Activated CD4-positive, CD25-positive, alpha-beta regulatory T cell (primary cell): Measurements from ENCODE around the gene AHNAK2.

Experiments used
- DNase-seq, 4 experiments: peaks; one replicate each; lab custom pipeline; 2025; lab: John Stamatoyannopoulos, UW

AHNAK2 gene

GRCh38 chr14:105012171-105012985, 34.2 kb upstream of the AHNAK2 start:
- no peak for DNase-seq

DNA sequence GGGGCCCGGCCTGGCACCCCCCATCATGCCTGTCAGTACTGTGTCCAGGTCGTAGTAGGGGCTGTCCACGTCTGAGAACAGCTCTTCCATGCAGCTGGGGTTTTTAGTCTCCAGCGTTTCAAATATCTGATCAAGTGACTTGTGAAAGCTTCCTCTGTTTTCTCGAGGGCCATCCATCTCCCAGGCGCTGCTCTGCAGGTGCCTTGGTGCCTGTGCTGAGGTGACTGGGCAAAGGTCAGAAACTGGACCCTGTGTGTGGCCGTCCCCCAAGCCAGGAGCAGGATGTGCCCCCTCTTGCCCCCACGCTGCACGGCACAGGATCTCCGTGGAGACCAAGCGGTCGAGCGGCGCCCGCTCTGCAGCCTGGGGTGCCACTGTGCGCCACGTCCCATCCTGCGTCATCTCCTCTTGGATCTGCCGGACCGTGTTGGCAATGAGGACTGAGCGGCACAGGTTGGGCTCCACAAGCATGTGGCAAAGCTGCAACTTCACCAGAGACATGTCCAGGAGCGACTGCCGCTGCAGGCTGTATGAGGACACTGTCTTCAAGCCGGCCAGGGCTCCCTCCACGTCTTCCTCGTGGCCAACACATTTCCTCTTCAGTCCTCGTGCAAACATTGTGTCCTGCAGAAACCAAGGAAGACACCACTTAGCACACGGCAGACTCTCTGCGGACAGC, 33.3 kb upstream of the AHNAK2 start:
- no peak for DNase-seq

DNA sequence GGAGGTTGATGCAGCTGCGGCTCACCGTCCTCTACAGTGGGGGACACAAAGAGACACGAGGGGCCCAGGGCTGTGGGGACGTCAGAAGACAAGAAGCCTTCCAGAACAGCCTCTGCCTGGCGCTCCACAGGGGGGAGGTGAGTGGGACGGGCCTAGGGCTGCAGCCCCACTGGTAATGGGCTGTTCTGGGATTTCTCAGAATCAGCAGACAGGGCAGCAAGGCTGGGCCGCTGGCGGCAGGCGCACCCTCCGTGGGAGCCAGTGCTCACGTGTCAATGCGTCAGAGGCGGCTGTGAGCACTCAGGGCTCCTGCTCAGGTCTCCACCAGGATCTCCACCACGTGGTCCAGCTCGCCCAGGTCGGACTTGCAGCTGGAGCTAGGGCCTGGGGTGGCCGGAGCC, 32.7 kb upstream of the AHNAK2 start:
- no peak for DNase-seq

GRCh38 chr14:105010106-105010505, 31.9 kb upstream of the AHNAK2 start:
- no peak for DNase-seq

DNA sequence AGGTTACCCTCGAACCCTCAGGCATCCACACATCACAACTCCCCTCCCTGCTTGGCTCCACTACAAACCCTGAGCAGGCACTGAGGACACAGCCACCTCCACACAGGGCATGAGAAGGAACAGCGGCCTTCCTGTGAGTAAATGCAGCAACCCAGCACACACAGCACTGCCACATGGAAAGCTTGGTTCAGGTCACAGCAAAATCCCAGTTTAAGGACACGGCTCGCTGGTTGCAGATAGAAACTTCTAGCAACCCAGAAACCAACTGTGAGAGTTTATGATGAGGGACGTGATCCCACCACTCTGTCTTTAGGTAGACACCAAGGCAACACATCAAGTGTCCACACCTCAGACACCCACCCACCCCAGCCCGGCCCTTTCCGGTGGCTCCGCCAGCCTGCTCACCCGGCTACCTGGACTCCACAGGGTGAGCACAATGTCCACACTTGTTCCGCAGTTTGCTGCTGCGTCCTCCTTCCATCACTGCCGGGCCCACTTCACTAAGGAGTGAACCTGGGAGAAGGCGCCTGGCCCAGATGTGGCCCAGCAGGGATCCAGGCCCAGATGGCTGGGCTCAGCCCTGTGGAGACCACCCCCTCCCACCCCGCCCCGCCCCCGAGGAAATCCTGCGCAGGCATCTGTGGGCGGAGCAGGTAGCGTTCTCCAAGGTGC, 29.6 kb upstream of the AHNAK2 start:
- no peak for DNase-seq

DNA sequence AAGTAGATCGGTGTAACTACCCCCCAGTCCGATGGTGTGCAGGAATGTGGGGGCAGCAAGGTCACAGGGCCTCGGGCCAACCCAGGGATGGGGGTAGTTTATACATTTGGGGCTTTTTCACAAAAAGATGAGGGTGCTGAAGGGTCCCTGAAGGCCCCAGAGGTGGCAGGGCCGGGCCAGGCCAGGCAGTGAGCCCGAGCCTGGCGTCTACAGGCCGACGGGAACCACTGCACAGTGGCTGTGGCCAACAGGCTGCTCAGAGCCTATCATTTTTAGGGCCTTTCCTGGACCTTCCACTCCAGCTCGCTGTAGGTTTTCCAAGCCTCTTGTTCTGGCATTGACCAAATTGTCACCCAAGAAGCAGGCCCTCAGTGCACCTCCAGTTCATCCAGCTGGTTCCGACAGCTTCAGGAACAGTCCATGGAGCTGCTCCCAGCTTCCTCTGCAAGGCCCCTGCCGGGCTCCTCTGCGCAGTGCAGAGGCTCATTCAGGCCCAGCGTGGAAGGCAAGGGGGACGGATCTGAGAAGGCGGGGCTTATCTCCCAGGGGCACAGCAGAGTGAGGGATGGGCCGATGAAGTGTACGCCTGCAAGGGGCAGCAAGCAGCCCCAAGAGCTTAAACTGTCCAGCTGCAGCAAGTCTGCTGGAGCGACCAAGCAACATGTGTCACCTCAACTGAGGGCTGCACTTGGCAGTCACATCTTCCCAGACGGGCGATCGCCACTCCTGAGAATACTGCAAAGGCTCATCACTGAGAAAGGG, 28.8 kb upstream of the AHNAK2 start:
- DNase-seq, result no peak

- no peak for DNase-seq
These were observed 28.0 kb upstream of the AHNAK2 start for GRCh38 chr14:105005929-105006830.

DNA sequence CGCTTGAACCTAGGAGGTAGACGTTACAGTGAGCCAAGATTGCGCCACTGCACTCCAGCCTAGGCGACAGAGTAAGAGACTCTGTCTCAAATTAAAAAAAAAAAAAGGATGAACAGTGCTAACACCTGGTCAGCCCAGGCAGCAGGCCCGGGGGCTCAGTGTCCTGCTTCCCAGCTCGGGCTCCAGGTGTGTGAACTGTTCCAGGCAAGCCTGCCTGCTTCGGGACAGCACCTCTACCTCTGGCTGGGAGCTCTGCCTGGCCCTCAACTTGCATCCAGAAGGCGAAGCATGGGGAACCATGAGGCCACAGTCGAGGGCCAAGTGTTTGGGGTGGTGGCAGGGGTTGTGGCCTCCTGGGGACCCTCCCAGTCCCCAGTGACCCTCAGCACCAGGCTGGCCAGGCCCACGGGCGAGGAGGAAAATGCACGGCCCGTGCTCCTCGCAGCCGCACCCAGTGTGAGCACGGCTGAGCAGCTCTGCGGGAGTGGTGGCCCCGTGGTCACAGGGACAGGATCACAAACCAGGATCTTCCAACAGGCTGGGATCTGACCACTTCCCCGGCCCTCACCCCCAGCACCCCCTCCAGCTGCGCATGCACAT, 27.3 kb upstream of the AHNAK2 start:
- no peak for DNase-seq

- DNase-seq, result no peak
These were observed 21.2 kb upstream of the AHNAK2 start for GRCh38 chr14:104999361-104999760.

DNA sequence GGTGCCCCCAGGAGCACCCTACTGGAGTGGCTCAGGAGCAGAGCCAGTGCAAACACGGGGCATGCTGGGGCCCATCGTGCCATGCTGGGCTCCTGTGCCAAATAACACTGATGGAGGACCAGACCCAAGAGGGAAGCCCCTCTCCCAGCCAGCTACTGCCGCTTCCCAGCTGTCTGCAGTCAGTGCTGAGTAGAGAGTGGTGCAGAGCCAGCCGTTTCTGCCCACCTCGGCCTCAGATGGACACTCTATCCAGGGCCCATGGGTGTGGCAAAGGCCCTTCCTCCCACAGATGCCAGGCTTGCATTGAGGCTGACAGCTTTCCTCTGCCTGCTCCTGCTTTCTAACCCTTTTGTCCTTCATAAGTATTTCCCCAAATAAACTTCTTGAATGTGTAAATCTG, 20.6 kb upstream of the AHNAK2 start:
- no peak for DNase-seq

DNA sequence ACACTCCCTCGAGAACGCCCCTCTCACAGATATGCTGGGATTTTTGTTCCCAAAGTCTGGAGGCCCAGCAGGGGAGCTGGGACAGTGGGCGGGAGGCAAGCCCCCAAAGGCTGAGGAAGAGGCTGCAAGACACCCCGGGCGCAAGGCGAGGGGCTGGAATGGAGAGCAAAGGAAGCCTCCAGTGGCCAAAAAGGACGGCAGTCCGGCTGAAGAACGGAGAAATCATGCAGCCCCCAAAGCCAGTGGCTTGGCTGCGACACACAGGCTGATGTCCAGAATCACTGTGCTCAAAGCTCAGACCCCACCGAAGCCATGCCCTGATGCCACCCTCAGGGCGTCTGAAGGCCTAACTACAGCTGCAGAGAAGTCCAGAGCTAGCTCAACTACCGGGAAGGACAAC, 18.3 kb upstream of the AHNAK2 start:
- DNase-seq, result no peak

DNA sequence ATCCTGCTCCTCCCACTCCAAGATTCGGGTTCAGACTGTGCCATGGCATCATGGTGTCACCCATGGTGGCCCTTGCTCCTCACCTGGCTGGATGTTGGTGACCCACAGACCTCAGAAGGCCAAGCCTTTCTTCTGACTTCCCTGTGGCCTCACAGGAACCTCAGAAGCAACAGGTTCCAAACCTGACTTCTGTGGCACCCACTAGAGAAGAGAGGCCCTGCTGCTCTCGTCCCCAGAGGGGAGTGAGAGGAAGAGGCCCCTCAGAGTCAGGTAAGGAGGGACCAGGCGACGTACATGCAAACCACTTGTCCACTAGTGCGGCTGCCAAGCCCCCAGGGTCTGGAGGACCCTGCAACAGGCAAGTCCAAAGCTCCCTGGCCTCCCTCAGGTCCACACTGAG, 17.9 kb upstream of the AHNAK2 start:
- DNase-seq, result no peak

GRCh38 chr14:104994978-104995377, 16.8 kb upstream of the AHNAK2 start:
- DNase-seq, result no peak

- DNase-seq, result no peak
These were observed 15.8 kb upstream of the AHNAK2 start for GRCh38 chr14:104993808-104994591.

DNA sequence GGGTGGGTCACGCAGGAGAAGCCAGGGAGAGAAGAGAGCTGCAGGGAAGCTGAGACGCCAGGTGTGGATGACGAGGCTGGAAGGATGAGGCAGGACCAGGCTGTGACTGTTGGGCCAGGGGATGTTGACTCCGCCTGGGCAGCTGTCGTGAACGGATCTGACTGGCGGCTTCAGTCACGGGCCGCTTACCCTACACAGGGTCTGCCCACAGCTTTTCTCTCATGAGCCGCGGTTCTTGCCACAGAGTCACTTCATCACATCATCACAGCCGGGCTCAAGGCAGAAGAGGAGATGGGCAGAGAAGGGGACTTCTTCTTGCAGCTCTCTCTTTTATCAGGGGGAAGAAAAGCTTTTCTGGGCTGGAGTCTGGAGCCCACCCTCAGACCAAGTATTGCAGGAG, 15.1 kb upstream of the AHNAK2 start:
- no peak for DNase-seq

GRCh38 chr14:104992501-104992900, 14.3 kb upstream of the AHNAK2 start:
- no peak for DNase-seq

DNA sequence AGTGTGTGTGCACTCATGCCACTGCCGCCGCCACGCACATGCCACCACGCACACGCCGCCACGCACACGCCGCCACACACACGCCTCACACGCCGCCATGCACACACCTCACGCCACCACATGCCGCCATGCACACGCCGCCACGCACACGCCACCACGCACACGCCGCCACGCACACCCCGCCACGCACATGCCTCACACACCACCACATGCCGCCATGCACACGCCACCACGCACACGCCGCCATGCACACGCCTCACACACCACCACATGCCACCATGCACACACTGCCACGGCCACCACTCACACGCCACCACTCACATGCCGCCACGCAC, 13.7 kb upstream of the AHNAK2 start:
- no peak for DNase-seq

DNA sequence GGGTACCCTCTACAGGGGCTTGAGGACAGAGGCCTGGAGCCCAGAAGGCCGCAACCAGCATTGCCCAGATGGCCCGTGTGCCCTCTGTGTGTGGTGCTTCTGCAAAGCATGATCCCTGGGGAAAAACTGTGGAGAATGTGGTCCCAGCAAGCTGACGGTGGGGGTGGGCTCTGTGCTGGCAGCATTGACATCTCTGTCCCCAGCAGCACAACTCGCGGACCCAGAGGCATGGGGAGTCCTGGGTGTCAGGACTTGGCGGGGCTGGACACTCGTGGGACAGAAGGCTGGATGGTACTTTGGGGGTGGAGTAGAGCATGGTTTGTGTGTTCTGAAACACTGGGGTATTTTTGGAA, 11.8 kb upstream of the AHNAK2 start:
- DNase-seq, result no peak

- DNase-seq, result no peak
These were observed 11.2 kb upstream of the AHNAK2 start for GRCh38 chr14:104989236-104989950.
